Activated naive CD8-positive, alpha-beta T cell treated with anti-CD3 and anti-CD28 coated beads, Interleukin-2, amount 50 U/mL, for 24 hours (primary cell): ENCODE results near the gene ACOT7.
"Not testable (repeated sequence)": the region's sequence is repeated elsewhere in the genome, so short reads cannot be mapped to it uniquely, and the experiment has no call there.

Experiments
- ATAC-seq: fragments of 150-1000 bp; cut with Tn5 transposase; one replicate; pipeline ENCODE4 v1.10.0; 2021
- DNase-seq: peaks from one replicate; pipeline ENCODE4 v3.0.0; 2021
- H3K27ac Mint-ChIP-seq: one replicate; pipeline ENCODE4 v1.8.0; 2021; ENCODE audit warnings: mild to moderate bottlenecking, mixed read lengths
- H3K27me3 Mint-ChIP-seq: one replicate; pipeline ENCODE4 v1.8.0; 2021; ENCODE audit warnings: mixed read lengths
- H3K36me3 Mint-ChIP-seq: one replicate; pipeline ENCODE4 v1.8.0; 2021; ENCODE audit warnings: low read depth, mixed read lengths
- H3K4me1 Mint-ChIP-seq: one replicate; pipeline ENCODE4 v1.8.0; 2021; ENCODE audit warnings: mixed read lengths
- H3K4me3 Mint-ChIP-seq: one replicate; pipeline ENCODE4 v1.8.0; 2021; ENCODE audit warnings: mild to moderate bottlenecking, moderate library complexity, mixed read lengths
- H3K9me3 Mint-ChIP-seq: one replicate; pipeline ENCODE4 v1.8.0; 2021; ENCODE audit warnings: mixed read lengths

The ACOT7 gene

GRCh38 chr1:6316240-6317097 is 77.1 kb downstream of the ACOT7 start:
- peak overlapping the region; percentile 20 for H3K27ac Mint-ChIP-seq
- H3K27me3 Mint-ChIP-seq = no peaks in the 10 kb centered on the region
- H3K4me1 Mint-ChIP-seq = no peaks in the 10 kb centered on the region
- DNase-seq (no peak), ATAC-seq (no peak)
- H3K36me3 Mint-ChIP-seq = peaks cover 6% of the 10 kb centered on the region
- no peaks in the 10 kb centered on the region for H3K9me3 Mint-ChIP-seq
- H3K4me3 Mint-ChIP-seq = no peak overlapping the region

GRCh38 chr1:6314503-6314902 is 79.1 kb downstream of the ACOT7 start:
- Mint-ChIP-seq H3K27me3 (no peaks in the 10 kb centered on the region), H3K36me3 (peaks cover 6% of the 10 kb centered on the region), H3K9me3 (no peaks in the 10 kb centered on the region), H3K4me1 (no peaks in the 10 kb centered on the region), H3K4me3 (no peak overlapping the region), H3K27ac (no peak overlapping the region)
- no peak for ATAC-seq
- DNase-seq = no peak

GRCh38 chr1:6313393-6314200 is 80.0 kb downstream of the ACOT7 start:
- Mint-ChIP-seq H3K27ac (no peak overlapping the region), H3K27me3 (no peaks in the 10 kb centered on the region), H3K4me1 (no peaks in the 10 kb centered on the region), H3K9me3 (no peaks in the 10 kb centered on the region), H3K4me3 (no peak overlapping the region), H3K36me3 (peaks cover 6% of the 10 kb centered on the region)
- no peak for DNase-seq
- ATAC-seq = no peak

GRCh38 chr1:6310116-6310848 is 83.3 kb downstream of the ACOT7 start:
- H3K36me3 Mint-ChIP-seq = peaks cover 4% of the 10 kb centered on the region
- H3K27me3 Mint-ChIP-seq = no peaks in the 10 kb centered on the region
- no peak overlapping the region for H3K27ac Mint-ChIP-seq
- DNase-seq (no peak), ATAC-seq (no peak)
- no peaks in the 10 kb centered on the region for H3K9me3 Mint-ChIP-seq
- H3K4me3 Mint-ChIP-seq = no peak overlapping the region
- no peaks in the 10 kb centered on the region for H3K4me1 Mint-ChIP-seq

GRCh38 chr1:6309564-6309963 is 84.0 kb downstream of the ACOT7 start:
- H3K9me3 Mint-ChIP-seq = no peaks in the 10 kb centered on the region
- H3K36me3 Mint-ChIP-seq = peaks cover 4% of the 10 kb centered on the region

GRCh38 chr1:6308449-6308848 is 85.1 kb downstream of the ACOT7 start:
- no peak overlapping the region for H3K27ac Mint-ChIP-seq
- H3K27me3 Mint-ChIP-seq = no peaks in the 10 kb centered on the region
- ATAC-seq (no peak), DNase-seq (no peak)
- H3K4me1 Mint-ChIP-seq = no peaks in the 10 kb centered on the region
- H3K9me3 Mint-ChIP-seq = no peaks in the 10 kb centered on the region
- peaks cover 7% of the 10 kb centered on the region for H3K36me3 Mint-ChIP-seq
- H3K4me3 Mint-ChIP-seq = no peak overlapping the region

More at GRCh38 chr1:6309564-6309963, 84.0 kb downstream of the ACOT7 start:
- DNase-seq (no peak), ATAC-seq (no peak)
- Mint-ChIP-seq H3K4me1 (no peaks in the 10 kb centered on the region), H3K27ac (no peak overlapping the region), H3K4me3 (no peak overlapping the region), H3K27me3 (no peaks in the 10 kb centered on the region)

GRCh38 chr1:6307682-6308081 is 85.9 kb downstream of the ACOT7 start:
- H3K4me1 Mint-ChIP-seq, DNase-seq, ATAC-seq, H3K27me3 Mint-ChIP-seq, H3K9me3 Mint-ChIP-seq, H3K4me3 Mint-ChIP-seq, H3K27ac Mint-ChIP-seq, H3K36me3 Mint-ChIP-seq: not testable (repeated sequence)

GRCh38 chr1:6307099-6307498 is 86.5 kb downstream of the ACOT7 start:
- Mint-ChIP-seq H3K4me1 (no peaks in the 10 kb centered on the region), H3K36me3 (peaks cover 7% of the 10 kb centered on the region), H3K27me3 (no peaks in the 10 kb centered on the region), H3K4me3 (no peak overlapping the region), H3K9me3 (no peaks in the 10 kb centered on the region), H3K27ac (no peak overlapping the region)
- DNase-seq = no peak
- ATAC-seq = no peak

GRCh38 chr1:6303397-6304012 is 90.1 kb downstream of the ACOT7 start:
- Mint-ChIP-seq H3K9me3 (no peaks in the 10 kb centered on the region), H3K36me3 (peaks cover 7% of the 10 kb centered on the region), H3K4me1 (no peaks in the 10 kb centered on the region), H3K27me3 (no peaks in the 10 kb centered on the region), H3K27ac (no peak overlapping the region), H3K4me3 (no peak overlapping the region)
- DNase-seq (no peak), ATAC-seq (no peak)

- no peak overlapping the region for H3K27ac Mint-ChIP-seq
- no peaks in the 10 kb centered on the region for H3K9me3 Mint-ChIP-seq
- peaks cover 7% of the 10 kb centered on the region for H3K36me3 Mint-ChIP-seq
- no peak overlapping the region for H3K4me3 Mint-ChIP-seq
- DNase-seq (no peak), ATAC-seq (no peak)
- no peaks in the 10 kb centered on the region for H3K27me3 Mint-ChIP-seq
- H3K4me1 Mint-ChIP-seq = no peaks in the 10 kb centered on the region
These were observed 91.0 kb downstream of the ACOT7 start for GRCh38 chr1:6302568-6302967.

GRCh38 chr1:6301526-6301925 is 92.0 kb downstream of the ACOT7 start:
- Mint-ChIP-seq H3K4me3 (no peak overlapping the region), H3K36me3 (peaks cover 3% of the 10 kb centered on the region), H3K27ac (no peak overlapping the region), H3K9me3 (no peaks in the 10 kb centered on the region), H3K4me1 (no peaks in the 10 kb centered on the region), H3K27me3 (no peaks in the 10 kb centered on the region)
- DNase-seq (no peak), ATAC-seq (no peak)

GRCh38 chr1:6300342-6301048 is 93.1 kb downstream of the ACOT7 start:
- Mint-ChIP-seq H3K36me3 (peaks cover 3% of the 10 kb centered on the region), H3K9me3 (no peaks in the 10 kb centered on the region), H3K27me3 (no peaks in the 10 kb centered on the region), H3K27ac (no peak overlapping the region), H3K4me1 (no peaks in the 10 kb centered on the region), H3K4me3 (no peak overlapping the region)
- DNase-seq (no peak), ATAC-seq (no peak)

- H3K4me1 Mint-ChIP-seq = no peaks in the 10 kb centered on the region
- H3K4me3 Mint-ChIP-seq = no peak overlapping the region
- no peak overlapping the region for H3K27ac Mint-ChIP-seq
- no peaks in the 10 kb centered on the region for H3K9me3 Mint-ChIP-seq
- ATAC-seq (no peak), DNase-seq (no peak)
- peaks cover 6% of the 10 kb centered on the region for H3K36me3 Mint-ChIP-seq
- H3K27me3 Mint-ChIP-seq = no peaks in the 10 kb centered on the region
These were observed 93.9 kb downstream of the ACOT7 start for GRCh38 chr1:6299557-6300165.
